NCI-H446 treated with DMSO at 0.1 percent for 48 hours (cell line): ENCODE data around the gene GGT6.
"Not testable (repeated sequence)": the region's sequence is repeated elsewhere in the genome, so short reads cannot be mapped to it uniquely, and the experiment has no call there.

Experiments
- DNase-seq: peaks from one replicate; lab custom pipeline; 2025; lab: John Stamatoyannopoulos, UW

Gene GGT6

GRCh38 chr17:4591529-4591928 lies 31.2 kb upstream of the GGT6 start:
- no peak for DNase-seq

- DNase-seq = no peak
These were observed 30.6 kb upstream of the GGT6 start for GRCh38 chr17:4590981-4591453.

- not testable (repeated sequence) for DNase-seq
These were observed 29.7 kb upstream of the GGT6 start for GRCh38 chr17:4590042-4590441.

DNA sequence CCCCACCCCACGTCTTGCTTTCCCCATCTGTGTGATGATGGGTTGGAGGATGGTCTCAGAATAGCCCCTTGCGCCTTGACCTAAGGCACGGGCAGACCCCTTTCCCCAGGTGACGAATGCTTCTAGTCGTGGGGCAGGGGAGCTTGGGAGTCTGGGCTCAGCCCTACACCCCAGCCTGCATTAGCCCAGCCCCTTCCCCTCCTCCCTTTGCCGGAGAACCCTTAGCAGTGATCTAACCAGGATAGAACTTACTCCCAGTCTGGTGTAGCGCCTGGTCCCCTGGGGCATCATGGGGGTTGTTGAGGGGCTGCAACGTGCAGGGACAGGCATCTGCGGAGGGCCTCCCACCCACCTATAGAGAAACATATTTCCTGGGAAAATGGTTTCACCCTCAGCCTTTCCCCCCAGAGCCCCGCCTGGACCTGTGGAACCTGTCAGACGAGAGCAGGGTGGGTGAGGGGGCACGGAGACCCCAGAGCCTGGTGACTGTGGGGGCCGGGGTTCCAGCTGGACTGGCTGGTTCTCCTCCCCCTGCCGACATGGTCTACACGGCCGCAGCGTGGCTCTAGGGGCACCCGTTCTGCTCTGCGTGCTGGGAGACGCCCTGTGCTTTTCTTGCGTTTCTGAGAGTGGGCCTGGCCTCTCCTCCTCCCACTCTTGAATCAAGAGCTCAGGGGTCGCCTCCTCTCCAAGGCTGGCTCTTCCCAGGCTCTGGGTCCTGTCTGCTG lies 28.7 kb upstream of the GGT6 start:
- no peak for DNase-seq

DNA sequence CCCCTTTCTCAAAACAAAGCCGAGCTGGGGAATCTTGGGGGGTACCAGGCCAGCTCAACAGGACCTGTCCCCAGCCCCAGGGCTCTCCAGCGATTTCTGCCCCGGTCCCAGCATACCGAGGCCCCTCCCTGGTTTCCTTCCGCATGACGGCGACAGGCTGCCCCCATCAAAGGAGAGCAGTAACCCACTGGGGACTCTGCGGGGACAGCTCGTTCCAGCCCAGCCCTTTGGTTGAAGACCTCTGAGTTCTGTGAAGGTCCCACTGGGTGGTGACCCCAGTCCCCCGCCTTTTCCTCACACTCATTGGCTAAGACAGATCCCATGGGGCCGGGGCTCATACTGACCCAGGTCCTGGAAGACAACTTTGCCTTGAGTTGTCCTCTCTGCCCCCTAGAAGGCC lies 28.0 kb upstream of the GGT6 start:
- DNase-seq = no peak

GRCh38 chr17:4587803-4588202 lies 27.4 kb upstream of the GGT6 start:
- no peak for DNase-seq

DNA sequence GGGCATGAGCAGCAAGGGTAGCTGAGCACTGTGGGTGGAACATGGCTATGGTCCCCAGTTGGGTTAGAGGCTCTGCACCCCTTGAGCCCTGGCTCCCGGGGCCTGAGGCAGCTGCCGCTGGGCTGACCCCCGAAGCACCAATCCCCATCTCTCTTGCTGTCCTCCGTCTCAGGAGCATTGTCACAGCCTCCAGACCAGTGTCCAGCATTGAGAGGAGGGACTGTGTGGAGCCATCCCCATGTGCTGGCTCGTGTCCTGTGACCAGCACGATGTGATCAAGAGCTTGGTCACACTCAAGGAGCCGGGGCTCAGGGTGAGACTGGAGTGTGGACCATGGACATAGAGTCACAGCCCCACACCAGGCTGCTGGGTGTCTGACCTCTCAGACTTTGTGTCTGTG lies 26.8 kb upstream of the GGT6 start:
- DNase-seq = no peak

DNA sequence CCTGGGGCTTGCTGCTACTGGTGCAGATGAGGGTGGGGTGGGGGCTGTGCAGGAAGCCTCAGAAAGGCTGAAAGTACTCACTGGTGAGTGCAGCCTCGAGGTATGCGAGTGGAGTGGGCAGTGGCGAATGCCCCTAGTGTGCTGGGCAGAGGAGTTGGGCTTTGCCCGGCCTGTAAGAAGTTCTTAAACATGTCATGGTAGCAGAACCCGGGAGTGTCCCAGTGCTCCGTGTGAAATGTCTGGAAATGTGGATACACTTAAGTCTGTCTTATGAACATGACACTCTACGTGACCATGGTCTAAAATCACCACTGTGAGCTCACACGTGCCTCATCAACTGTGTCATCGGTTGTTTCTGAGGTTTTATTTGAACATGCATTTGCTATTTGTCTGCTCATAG lies 25.7 kb upstream of the GGT6 start:
- DNase-seq = no peak

GRCh38 chr17:4585638-4585994 lies 25.2 kb upstream of the GGT6 start:
- no peak for DNase-seq

DNA sequence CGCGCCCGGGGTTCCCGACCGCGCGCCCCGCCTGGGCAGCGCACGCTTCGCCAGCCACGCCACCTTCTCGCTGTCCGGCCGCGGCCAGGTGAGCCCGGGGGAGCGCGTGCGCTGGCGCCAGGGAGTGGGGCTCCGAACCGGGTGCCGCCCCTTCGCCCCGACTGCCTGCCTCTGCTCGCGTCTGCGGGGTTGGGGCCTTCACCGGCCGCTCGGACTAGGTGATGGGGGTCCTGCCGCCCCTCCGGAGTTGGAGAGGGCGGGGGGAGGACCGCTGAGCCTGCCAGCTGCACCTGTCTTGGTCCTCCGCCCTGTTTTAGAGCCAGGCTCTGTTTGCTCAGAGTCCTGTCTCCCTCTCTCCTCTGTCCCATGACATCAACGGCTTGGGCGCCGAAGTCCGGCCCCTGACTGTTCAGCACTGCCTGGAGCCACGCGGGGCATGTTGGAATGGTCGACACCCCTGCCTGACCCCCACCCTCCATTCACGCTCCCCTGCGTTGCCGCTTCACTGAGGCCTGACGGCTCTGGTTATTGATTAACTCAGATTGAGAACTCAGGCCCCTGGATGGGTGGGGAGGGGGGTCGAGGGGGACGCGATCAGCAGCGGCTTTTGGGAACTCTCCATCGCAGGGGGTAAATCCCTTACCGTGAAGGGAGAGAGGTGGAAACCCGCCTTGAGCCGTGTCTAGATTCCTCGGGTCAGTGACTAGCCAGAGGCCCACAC lies 24.7 kb upstream of the GGT6 start:
- no peak for DNase-seq

DNA sequence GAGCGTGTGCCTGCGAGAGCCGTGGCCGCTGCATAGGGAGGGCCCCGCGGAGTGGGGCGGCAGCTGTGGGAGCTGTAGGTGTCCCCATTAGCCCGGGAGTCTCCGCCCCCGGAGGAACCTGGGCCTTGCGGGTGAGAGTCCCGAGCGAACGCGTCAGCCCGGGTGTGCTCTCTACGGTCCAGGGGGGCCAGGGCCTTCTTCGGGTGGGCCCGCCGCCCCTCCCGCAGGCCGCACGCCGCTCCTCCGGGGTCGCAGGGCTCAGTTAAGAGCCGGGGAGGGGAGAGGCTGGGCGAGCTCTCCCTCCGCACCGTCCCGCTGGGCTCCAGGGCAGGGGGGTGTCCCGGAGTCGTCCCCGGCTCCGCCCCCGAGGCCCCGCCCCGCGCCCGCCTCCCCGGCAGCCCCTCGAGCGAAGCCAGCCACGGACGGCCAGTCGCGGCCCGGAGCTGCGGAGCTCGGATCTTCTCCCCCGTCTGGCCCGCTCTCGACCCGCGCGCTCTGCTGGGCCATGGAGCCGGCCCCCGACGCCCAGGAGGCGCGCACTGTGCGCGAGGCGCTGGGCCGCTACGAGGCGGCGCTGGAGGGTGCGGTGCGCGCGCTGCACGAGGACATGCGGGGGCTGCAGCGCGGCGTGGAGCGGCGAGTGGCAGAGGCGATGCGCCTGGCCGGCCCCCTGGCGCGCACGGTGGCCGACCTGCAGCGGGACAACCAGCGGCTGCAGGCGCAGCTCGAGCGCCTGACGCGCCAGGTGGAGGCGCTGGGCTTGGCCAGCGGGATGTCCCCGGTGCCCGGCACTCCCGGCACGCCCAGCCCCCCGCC lies 23.9 kb upstream of the GGT6 start, which contains the start of gene SMTNL2:
Gene SMTNL2, plus strand, starts transcription at position 429 of the 816 bp plus-strand sequence. Its CDS starts 77 bp downstream, at position 506.
- no peak for DNase-seq

- no peak for DNase-seq
These were observed 23.4 kb upstream of the GGT6 start for GRCh38 chr17:4583782-4584100.

- DNase-seq = no peak
These were observed 22.8 kb upstream of the GGT6 start for GRCh38 chr17:4583206-4583605.

DNA sequence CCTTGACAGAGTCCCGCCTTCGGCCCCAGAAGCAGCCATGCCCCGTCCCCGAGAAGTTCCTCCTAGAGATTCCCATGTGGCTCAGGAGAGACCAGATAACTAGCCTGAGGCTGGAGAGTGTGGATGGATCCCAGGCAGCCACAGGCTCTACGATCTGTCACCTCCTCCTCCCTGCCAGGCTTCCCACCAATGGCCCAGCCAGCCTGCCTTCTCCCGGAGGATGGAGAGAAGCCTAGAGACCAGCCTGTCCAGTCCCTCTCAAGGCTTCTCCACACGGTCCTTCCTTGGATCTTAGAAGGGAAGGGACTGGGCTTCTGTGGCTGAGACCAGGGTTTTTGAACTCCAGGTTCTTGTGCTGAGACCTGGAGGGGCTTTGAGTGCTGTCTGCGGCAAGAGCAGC lies 22.3 kb upstream of the GGT6 start:
- DNase-seq = no peak

- no peak for DNase-seq
These were observed 21.7 kb upstream of the GGT6 start for GRCh38 chr17:4582101-4582501.

- DNase-seq = no peak
These were observed 19.9 kb upstream of the GGT6 start for GRCh38 chr17:4580291-4580690.

DNA sequence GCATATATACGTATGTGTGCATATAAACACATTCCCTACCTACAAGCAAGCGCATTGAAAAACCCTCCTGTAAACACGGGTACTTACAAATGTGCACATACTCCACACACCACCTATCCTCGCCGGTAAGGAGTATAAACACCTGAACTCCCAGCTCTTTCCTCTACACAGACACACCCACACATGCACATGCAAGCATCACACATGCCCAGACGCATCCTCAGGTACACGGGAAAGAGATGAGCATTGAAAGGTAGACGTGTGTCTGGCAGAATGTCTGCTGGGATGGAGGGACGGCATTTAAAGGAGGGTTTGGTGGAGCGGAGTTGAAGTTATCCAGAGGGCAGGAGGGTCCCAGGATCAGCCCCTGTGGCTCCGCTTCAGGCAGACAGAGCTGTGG lies 19.3 kb upstream of the GGT6 start:
- no peak for DNase-seq

DNA sequence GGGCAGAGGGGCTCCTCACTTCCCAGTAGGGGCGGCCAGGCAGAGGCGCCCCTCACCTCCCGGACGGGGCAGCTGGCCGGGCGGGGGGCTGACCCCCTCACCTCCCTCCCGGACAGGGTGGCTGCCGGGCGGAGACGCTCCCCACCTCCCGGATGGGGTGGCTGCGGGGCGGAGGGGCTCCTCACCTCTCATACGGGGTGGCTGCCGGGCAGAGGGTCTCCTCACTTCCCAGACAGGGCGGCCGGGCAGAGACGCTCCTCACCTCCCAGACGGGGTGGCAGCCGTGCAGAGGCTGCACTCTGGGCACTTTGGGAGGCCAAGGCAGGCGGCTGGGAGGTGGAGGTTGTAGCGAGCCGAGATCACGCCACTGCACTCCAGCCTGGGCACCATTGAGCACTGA lies 18.0 kb upstream of the GGT6 start:
- DNase-seq = not testable (repeated sequence)

GRCh38 chr17:4577386-4577993 lies 17.1 kb upstream of the GGT6 start:
- no peak for DNase-seq

DNA sequence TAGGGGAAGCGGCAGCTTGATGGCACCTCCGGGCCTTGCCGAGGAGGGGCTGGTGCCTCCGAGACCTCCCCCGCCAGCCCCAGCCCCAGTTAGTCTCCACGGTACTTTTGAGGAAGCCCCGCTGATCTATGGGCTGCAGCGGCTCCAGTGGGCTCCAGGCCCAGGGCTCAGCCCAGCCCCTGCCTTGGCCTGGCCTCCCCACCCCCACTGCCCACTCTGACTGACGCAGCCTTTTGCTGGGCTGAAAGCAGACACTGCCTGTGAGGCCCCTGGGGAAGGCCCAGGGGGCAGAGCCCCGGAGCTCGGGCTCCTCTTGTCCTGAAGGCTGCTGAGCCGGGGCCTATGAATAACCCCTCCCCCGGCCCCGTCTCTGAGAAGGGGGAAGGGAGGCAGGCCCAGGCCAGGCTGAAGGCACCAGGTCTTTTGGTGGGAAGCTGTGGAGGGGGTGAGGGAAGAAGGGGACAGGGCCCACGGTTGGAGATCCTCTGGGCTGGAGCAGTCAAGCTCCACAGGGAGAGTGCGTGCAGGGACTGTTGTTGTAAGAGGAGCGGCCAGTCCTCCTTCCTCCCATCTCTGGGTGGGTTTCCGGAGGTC lies 16.4 kb upstream of the GGT6 start:
- DNase-seq = no peak

DNA sequence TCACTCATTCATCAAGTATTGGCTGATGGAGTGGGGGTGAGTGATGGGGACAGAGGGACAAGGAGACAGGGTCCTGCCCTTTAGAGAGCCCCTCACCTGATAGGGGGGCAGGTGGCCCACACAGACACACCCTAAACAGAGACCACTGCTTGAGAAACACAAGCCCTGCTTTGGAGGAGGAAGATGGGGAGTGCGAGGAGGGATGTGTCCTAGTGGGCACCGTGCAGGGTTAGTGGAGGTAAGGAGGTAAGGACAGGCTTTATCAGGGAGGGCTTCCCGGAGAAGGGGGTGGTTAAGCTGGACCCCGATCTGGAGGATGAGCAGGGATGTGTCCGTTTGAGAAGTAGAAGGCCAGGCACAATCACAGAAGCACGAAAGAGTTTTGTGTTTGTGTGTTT lies 15.8 kb upstream of the GGT6 start:
- no peak for DNase-seq

DNA sequence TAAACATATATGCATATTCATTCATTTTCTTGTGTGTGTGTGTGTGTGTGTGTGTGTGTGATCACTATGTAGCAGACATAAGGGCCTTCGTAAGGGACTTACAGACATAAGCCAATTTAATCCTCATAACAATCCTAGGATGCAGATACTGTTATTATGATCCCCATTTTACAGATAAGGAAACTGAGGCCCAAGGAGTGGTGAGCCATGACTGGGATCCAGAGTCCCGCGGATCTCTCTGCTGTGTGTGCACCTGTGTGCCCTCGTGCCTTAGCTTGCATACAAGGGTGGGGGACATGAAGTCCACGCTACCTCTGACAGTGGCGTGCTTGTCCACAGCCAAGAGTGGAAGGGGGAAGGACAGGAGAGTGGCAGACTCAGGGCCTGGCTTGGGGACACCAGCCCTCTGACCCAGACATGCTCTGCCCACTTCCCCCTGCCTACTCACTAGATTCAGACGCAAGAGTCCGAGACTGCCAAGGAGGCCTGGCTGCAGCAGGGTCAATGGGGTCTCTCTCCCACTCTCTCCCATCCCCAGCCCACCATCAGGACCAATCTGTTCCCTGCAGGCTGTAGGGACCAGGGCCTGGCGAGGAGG lies 14.2 kb upstream of the GGT6 start:
- no peak for DNase-seq
